ENCODE measurements around the gene XYLT1. TPM values are rescaled to one million over a fixed set of nuclear protein-coding genes. Genes with fewer than 3 reads are reported as not detected.

Gene XYLT1
- total RNA-seq, 6 experiments from 2014 or later = 0.48 to 2.0 (median 0.59) TPM

DNA sequence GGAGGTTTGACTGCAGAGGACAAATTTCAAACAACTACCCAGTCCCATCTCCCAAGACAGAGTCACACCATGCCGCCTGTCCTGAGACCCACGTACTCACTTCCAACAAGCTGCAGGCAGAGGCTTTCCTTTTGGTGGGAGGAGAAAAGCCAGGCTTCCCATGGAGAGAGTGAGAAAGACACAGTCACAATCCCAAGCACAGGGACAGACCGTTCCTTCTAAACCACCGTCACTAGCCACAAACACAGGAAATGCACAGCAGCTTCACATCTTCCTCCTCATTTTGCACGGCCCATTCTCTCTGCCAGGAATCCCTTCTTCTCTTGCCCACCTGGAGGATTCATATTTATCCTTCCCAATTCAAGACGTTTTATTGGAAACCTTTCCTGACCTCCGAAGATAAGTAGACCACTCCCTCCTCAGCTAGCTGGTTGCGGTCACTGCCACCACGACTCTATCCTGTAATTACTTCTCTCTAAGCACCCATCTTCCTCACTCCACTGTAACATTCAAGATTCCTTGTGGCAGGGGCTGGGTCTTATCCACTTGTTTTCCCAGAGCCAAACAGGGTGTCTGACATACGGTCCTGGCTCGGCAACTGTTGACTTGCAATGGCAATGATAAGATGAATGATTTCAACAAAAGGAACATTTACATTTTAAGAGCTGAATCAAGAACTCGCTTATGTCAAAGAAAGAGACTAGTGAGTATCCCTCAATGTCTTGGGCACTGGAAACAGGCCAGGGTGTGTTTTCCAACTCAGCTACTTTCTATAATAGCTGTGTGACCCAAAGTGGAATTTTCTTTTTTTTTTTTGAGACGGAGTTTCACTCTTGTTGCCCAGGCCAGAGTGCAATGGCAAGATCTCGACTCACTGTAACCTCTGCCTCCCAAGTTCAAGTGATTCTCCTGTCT, 87.6 kb downstream of the XYLT1 start:
- Histone ChIP-seq H3K27ac (no peak overlapping the region), H3K9me3 (no peaks in the 10 kb centered on the region), H3K4me3 (no peak overlapping the region), H3K36me3 (no peaks in the 10 kb centered on the region), H3K27me3 (no peaks in the 10 kb centered on the region), H3K4me1 (no peaks in the 10 kb centered on the region)
- 15% methylated on average over 10 of the region's 14 CpGs for WGBS (ENCODE audit: insufficient coverage, low coverage, low lambda C conversion rate, missing lambda C conversion rate)
- DNase-seq = no peak
- intact Hi-C loops (cut with DNase I) = no loop called here
- TF ChIP-seq CTCF (IDR thresholded peaks at IDR 0.05) = no peak
- no peak for TF ChIP-seq POLR2A (IDR thresholded peaks at IDR 0.05)
- ATAC-seq = peak; percentile 31 to 65 (median 54)

GRCh38 chr16:17382514-17382913, 88.2 kb downstream of the XYLT1 start:
- H3K36me3 ChIP-seq = no peaks in the 10 kb centered on the region
- ATAC-seq = no peak
- H3K9me3 ChIP-seq = no peaks in the 10 kb centered on the region
- TF ChIP-seq POLR2A (IDR thresholded peaks at IDR 0.05) = no peak
- no peak for TF ChIP-seq CTCF (IDR thresholded peaks at IDR 0.05)
- intact Hi-C loops (cut with DNase I) = no loop called here
- WGBS (ENCODE audit: insufficient coverage, low coverage, low lambda C conversion rate, missing lambda C conversion rate) = 60% methylated on average over 1 of the region's 6 CpGs
- H3K27me3 ChIP-seq = no peaks in the 10 kb centered on the region
- DNase-seq = no peak
- H3K4me3 ChIP-seq = no peak overlapping the region
- no peak overlapping the region for H3K27ac ChIP-seq
- H3K4me1 ChIP-seq = no peaks in the 10 kb centered on the region

GRCh38 chr16:17381784-17382183, 89.0 kb downstream of the XYLT1 start:
- DNase-seq = no peak
- TF ChIP-seq CTCF (IDR thresholded peaks at IDR 0.05) (no peak), POLR2A (IDR thresholded peaks at IDR 0.05) (no peak)
- no peak for ATAC-seq
- H3K27me3 ChIP-seq = no peaks in the 10 kb centered on the region
- H3K9me3 ChIP-seq = no peaks in the 10 kb centered on the region
- H3K4me3 ChIP-seq = no peak overlapping the region
- no peaks in the 10 kb centered on the region for H3K4me1 ChIP-seq
- no peak overlapping the region for H3K27ac ChIP-seq
- H3K36me3 ChIP-seq = no peaks in the 10 kb centered on the region
- intact Hi-C loops (cut with DNase I) = no loop called here
- WGBS (ENCODE audit: insufficient coverage, low coverage, low lambda C conversion rate, missing lambda C conversion rate) = 36% methylated on average over 1 of the region's 1 CpG

- no peak overlapping the region for H3K27ac ChIP-seq
- DNase-seq (no peak), ATAC-seq (peak in 2 of 4 donors; percentile 54 to 56)
- peak; percentile 47 for TF ChIP-seq POLR2A (IDR thresholded peaks at IDR 0.05)
- TF ChIP-seq CTCF (IDR thresholded peaks at IDR 0.05) = no peak
- no peaks in the 10 kb centered on the region for H3K27me3 ChIP-seq
- no peaks in the 10 kb centered on the region for H3K4me1 ChIP-seq
- H3K9me3 ChIP-seq = no peaks in the 10 kb centered on the region
- 41% methylated on average over 3 of the region's 3 CpGs for WGBS (ENCODE audit: insufficient coverage, low coverage, low lambda C conversion rate, missing lambda C conversion rate)
- H3K36me3 ChIP-seq = no peaks in the 10 kb centered on the region
- no peak overlapping the region for H3K4me3 ChIP-seq
- intact Hi-C loops (cut with DNase I) = no loop called here
These were observed 90.1 kb downstream of the XYLT1 start for GRCh38 chr16:17380613-17381012.
